GM19043 (cell line): Measurements from ENCODE around the gene THBS1.

ENCODE experiments used
- ATAC-seq: cut with Tn5 transposase; IDR thresholded peaks from one replicate; pipeline ENCODE4 v1.9.1; 2021; ENCODE audit warnings: low read depth; ENCODE audit not compliant: unreplicated experiment

THBS1 gene

GRCh38 chr15:39587731-39588530 lies 7.1 kb downstream of the THBS1 start:
- ATAC-seq = no peak

- no peak for ATAC-seq
Measured at GRCh38 chr15:39588531-39589192, 7.8 kb downstream of the THBS1 start.

- no peak for ATAC-seq
Measured at GRCh38 chr15:39589193-39589814, 8.4 kb downstream of the THBS1 start.

- ATAC-seq = no peak
Measured at GRCh38 chr15:39589815-39590644, 9.2 kb downstream of the THBS1 start.

GRCh38 chr15:39591141-39591895 lies 10.4 kb downstream of the THBS1 start:
- no peak for ATAC-seq

- ATAC-seq = no peak
Measured at GRCh38 chr15:39591896-39592315, 11.0 kb downstream of the THBS1 start.

GRCh38 chr15:39592500-39592899 lies 11.6 kb downstream of the THBS1 start:
- ATAC-seq = no peak

GRCh38 chr15:39593071-39593655 lies 12.3 kb downstream of the THBS1 start:
- no peak for ATAC-seq

- no peak for ATAC-seq
Measured at GRCh38 chr15:39593656-39594445, 13.0 kb downstream of the THBS1 start.

- no peak for ATAC-seq
Measured at GRCh38 chr15:39594446-39595337, 13.8 kb downstream of the THBS1 start.

- ATAC-seq = no peak
Measured at GRCh38 chr15:39595338-39596221, 14.7 kb downstream of the THBS1 start.

GRCh38 chr15:39596358-39597051 lies 15.6 kb downstream of the THBS1 start:
- ATAC-seq = no peak

GRCh38 chr15:39597336-39597735 lies 16.5 kb downstream of the THBS1 start:
- no peak for ATAC-seq

- no peak for ATAC-seq
Measured at GRCh38 chr15:39597751-39598185, 16.9 kb downstream of the THBS1 start.

- no peak for ATAC-seq
Measured at GRCh38 chr15:39598186-39598850, 17.4 kb downstream of the THBS1 start.
